ENCODE results near the gene ETDC. TPM values are rescaled to one million over a fixed set of nuclear protein-coding genes. Genes with fewer than 3 reads are reported as not detected.
A peak's percentile ranks its signal among the peaks of the same experiment; 100 is the strongest.

ETDC gene
- polyA plus RNA-seq, 1 donor (not counting 4 experiments of a cell fraction or from before 2014, with no cell fraction given) = not detected

DNA sequence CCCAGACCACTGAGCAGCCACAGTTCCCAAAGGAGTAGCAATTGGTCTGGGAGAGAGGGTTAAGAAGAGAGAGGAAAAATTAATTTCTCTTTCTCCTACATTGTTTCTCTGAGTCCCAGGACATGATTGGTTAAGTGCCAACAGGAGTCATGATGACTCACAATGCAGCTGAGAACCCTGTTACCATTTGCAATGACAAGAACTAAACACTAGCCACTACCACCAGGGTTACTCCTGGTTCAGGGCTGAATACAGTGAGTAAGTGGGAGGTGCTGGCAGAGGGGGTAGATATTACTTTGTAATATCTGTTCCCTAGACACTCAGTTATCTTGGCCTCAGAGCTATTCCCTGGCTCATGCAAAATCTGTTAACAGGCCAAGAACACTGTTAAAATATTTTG is 18.0 kb downstream of the ETDC start:
- Histone ChIP-seq H3K9ac (ENCODE audit: control insufficient read depth, extremely low read depth, insufficient read depth, low read length) (no peak overlapping the region), H3K4me1 (ENCODE audit: control insufficient read depth, extremely low read depth, insufficient read depth, low read length) (peaks cover 12% of the 10 kb centered on the region), H3K36me3 (ENCODE audit: control insufficient read depth in 2 of 2, extremely low read depth in 1 of 2, insufficient read depth in 2 of 2, low read length in 2 of 2) (no peaks in the 10 kb centered on the region), H3K27me3 (ENCODE audit: control insufficient read depth, extremely low read depth, insufficient read depth, low read length) (no peaks in the 10 kb centered on the region), H3K79me2 (ENCODE audit: control insufficient read depth, insufficient read depth, low read length) (no peaks in the 10 kb centered on the region), H3K9me3 (ENCODE audit: control insufficient read depth, low read depth, low read length) (no peaks in the 10 kb centered on the region), H3K4me3 (ENCODE audit: control insufficient read depth in 2 of 3, extremely low read depth in 1 of 3, insufficient read depth in 2 of 3, low read depth in 1 of 3, low read length in 3 of 3) (no peak overlapping the region), H4K20me1 (ENCODE audit: control insufficient read depth, extremely low read depth, insufficient read depth, low read length) (no peaks in the 10 kb centered on the region), H3K9me1 (ENCODE audit: control insufficient read depth, extremely low read depth, insufficient read depth, low read length) (no peaks in the 10 kb centered on the region), H3K27ac (ENCODE audit: control insufficient read depth, insufficient read depth, low read length) (no peak overlapping the region), H3K4me2 (ENCODE audit: control insufficient read depth, extremely low read depth, insufficient read depth, low read depth, low read length) (no peak overlapping the region), H2AFZ (ENCODE audit: control insufficient read depth, low read length) (no peak overlapping the region)
- dilution Hi-C loops (cut with MboI; ENCODE audit: extremely low pct_ligation_motif_present, low sequenced_read_pairs) = no loop called here
- DNase-seq (ENCODE audit: low read depth, low spot score) (no peak), FAIRE-seq (peak; percentile 63)
- TF ChIP-seq CTCF (optimal IDR thresholded peaks at IDR 0.05 in 1 of 3, IDR thresholded peaks at IDR 0.05 in 1 of 3, conservative IDR thresholded peaks at IDR 0.05 in 1 of 3; ENCODE audit: extremely low read depth in 1 of 3, insufficient read depth in 2 of 3, low read length in 3 of 3) (no peak), EZH2 (IDR thresholded peaks at IDR 0.05; ENCODE audit: low read length) (no peak)

GRCh38 chrX:135328421-135329005 is 19.2 kb downstream of the ETDC start:
- no peaks in the 10 kb centered on the region for H3K36me3 ChIP-seq (ENCODE audit: control insufficient read depth in 2 of 2, extremely low read depth in 1 of 2, insufficient read depth in 2 of 2, low read length in 2 of 2)
- DNase-seq (ENCODE audit: low read depth, low spot score) (no peak), FAIRE-seq (peak; percentile 57)
- H3K4me1 ChIP-seq (ENCODE audit: control insufficient read depth, extremely low read depth, insufficient read depth, low read length) = peaks cover 12% of the 10 kb centered on the region
- no peaks in the 10 kb centered on the region for H3K27me3 ChIP-seq (ENCODE audit: control insufficient read depth, extremely low read depth, insufficient read depth, low read length)
- H3K4me3 ChIP-seq (ENCODE audit: control insufficient read depth in 2 of 3, extremely low read depth in 1 of 3, insufficient read depth in 2 of 3, low read depth in 1 of 3, low read length in 3 of 3) = no peak overlapping the region
- no peak overlapping the region for H2AFZ ChIP-seq (ENCODE audit: control insufficient read depth, low read length)
- H3K27ac ChIP-seq (ENCODE audit: control insufficient read depth, insufficient read depth, low read length) = no peak overlapping the region
- no peak for TF ChIP-seq EZH2 (IDR thresholded peaks at IDR 0.05; ENCODE audit: low read length)
- TF ChIP-seq CTCF (optimal IDR thresholded peaks at IDR 0.05 in 1 of 3, IDR thresholded peaks at IDR 0.05 in 1 of 3, conservative IDR thresholded peaks at IDR 0.05 in 1 of 3; ENCODE audit: extremely low read depth in 1 of 3, insufficient read depth in 2 of 3, low read length in 3 of 3) = no peak
- no peaks in the 10 kb centered on the region for H3K9me3 ChIP-seq (ENCODE audit: control insufficient read depth, low read depth, low read length)
- H3K4me2 ChIP-seq (ENCODE audit: control insufficient read depth, extremely low read depth, insufficient read depth, low read depth, low read length) = no peak overlapping the region
- no peaks in the 10 kb centered on the region for H4K20me1 ChIP-seq (ENCODE audit: control insufficient read depth, extremely low read depth, insufficient read depth, low read length)
- H3K79me2 ChIP-seq (ENCODE audit: control insufficient read depth, insufficient read depth, low read length) = no peaks in the 10 kb centered on the region
- H3K9ac ChIP-seq (ENCODE audit: control insufficient read depth, extremely low read depth, insufficient read depth, low read length) = no peak overlapping the region
- dilution Hi-C loops (cut with MboI; ENCODE audit: extremely low pct_ligation_motif_present, low sequenced_read_pairs) = no loop called here
- H3K9me1 ChIP-seq (ENCODE audit: control insufficient read depth, extremely low read depth, insufficient read depth, low read length) = no peaks in the 10 kb centered on the region

All from keratinocyte (primary cell).